Endothelial cell of umbilical vein (primary cell): Measurements from ENCODE around the gene PARN. TPM values are rescaled to one million over a fixed set of nuclear protein-coding genes. Genes with fewer than 3 reads are reported as not detected.

Source experiments
- BruUV-seq: library from RNA; stranded (reverse); fragments of 400-500 nt; replicated peaks from 2 replicates; lab custom pipeline; 2021; lab: Mats Ljungman, UMichigan
- CTCF ChIA-PET: fragments of 300-600, 350-600 bp; sonication (Branson Sonifier 250); formaldehyde crosslinking; loops from one replicate; lab custom pipeline; 2021; ENCODE audit warnings: antibody characterized with exemption, inconsistent platforms; lab: Charles Lee
- POLR2A ChIA-PET: fragments of 300-600, 350-600 bp; sonication (Branson Sonifier 250); formaldehyde crosslinking; loops from one replicate; lab custom pipeline; 2021; ENCODE audit warnings: antibody characterized with exemption, inconsistent platforms; lab: Charles Lee
- DNase-seq: peaks from one replicate; pipeline ENCODE4 v3.0.0-alpha.2; 2011; ENCODE audit warnings: low read depth, low spot score
- FAIRE-seq: peaks from 2 replicates; lab custom pipeline; 2011; peaks lifted over from hg19 to GRCh38; lab: Jason Lieb, UNC
- H2AFZ ChIP-seq: 2 replicates; pipeline ENCODE4 v1.6.0; 2012; ENCODE audit warnings: low read depth, low read length, control low read depth, inconsistent platforms
- H3K27ac ChIP-seq: 2 replicates; pipeline ENCODE4 v1.5.1; 2011; ENCODE audit warnings: low read depth, mild to moderate bottlenecking, control low read depth, low read length, moderate library complexity; ENCODE audit not compliant: insufficient read depth
- H3K27me3 ChIP-seq, 2 experiments: 2 replicates each; pipeline versions ENCODE4 v1.6.0 to v1.6.1; 2011; ENCODE audit warnings: low read length in 2 of 2, mixed read lengths in 1 of 2; ENCODE audit not compliant: control insufficient read depth in 2 of 2, insufficient read depth in 2 of 2
- H3K36me3 ChIP-seq, 2 experiments: 2 replicates in 1 of 2; 3 replicates in 1 of 2; pipeline ENCODE4 v1.5.1; 2011; ENCODE audit warnings: low read length in 2 of 2, mild to moderate bottlenecking in 1 of 2, moderate library complexity in 1 of 2; ENCODE audit not compliant: control insufficient read depth in 2 of 2, insufficient read depth in 2 of 2; ENCODE audit errors: extremely low read depth in 1 of 2
- H3K4me1 ChIP-seq: 3 replicates; pipeline ENCODE4 v1.5.1; 2011; ENCODE audit warnings: mild to moderate bottlenecking, low read length; ENCODE audit not compliant: control insufficient read depth, insufficient read depth; ENCODE audit errors: extremely low read depth
- H3K4me2 ChIP-seq: 2 replicates; pipeline ENCODE4 v1.6.1; 2011; ENCODE audit warnings: low read length, control low read depth, mixed read lengths; ENCODE audit not compliant: insufficient read depth
- H3K4me3 ChIP-seq, 3 experiments: fragments of 200-600 bp in 1 of 3; sonication (generic), shearing (Covaris generic) in 1 of 3; replicated peaks in 1 of 3; 2 replicates each; pipeline ENCODE4 v1.5.1; 2011 to 2016; ENCODE audit warnings: control low read depth in 3 of 3, low read length in 3 of 3, mild to moderate bottlenecking in 2 of 3, inconsistent platforms in 1 of 3, low read depth in 1 of 3, moderate library complexity in 1 of 3; ENCODE audit not compliant: insufficient read depth in 1 of 3
- H3K79me2 ChIP-seq: 2 replicates; pipeline ENCODE4 v1.6.0; 2012; ENCODE audit warnings: low read length, inconsistent platforms; ENCODE audit not compliant: control insufficient read depth, insufficient read depth
- H3K9ac ChIP-seq: replicated peaks from 2 replicates; pipeline ENCODE3; 2011; ENCODE audit warnings: low read length, control low read depth; ENCODE audit not compliant: insufficient read depth; ENCODE audit errors: extremely low read depth
- H3K9me1 ChIP-seq: replicated peaks from 3 replicates; pipeline ENCODE4 v1.6.0; 2011; ENCODE audit warnings: mild to moderate bottlenecking, low read length; ENCODE audit not compliant: control insufficient read depth, insufficient read depth; ENCODE audit errors: extremely low read depth
- H3K9me3 ChIP-seq: replicated peaks from 2 replicates; pipeline ENCODE4 v1.5.1; 2012; ENCODE audit warnings: low read length, inconsistent platforms; ENCODE audit not compliant: control insufficient read depth, insufficient read depth
- H4K20me1 ChIP-seq: replicated peaks from 2 replicates; pipeline ENCODE3; 2011; ENCODE audit warnings: mild to moderate bottlenecking, low read length; ENCODE audit not compliant: control insufficient read depth, insufficient read depth; ENCODE audit errors: extremely low read depth
- EZH2 ChIP-seq: IDR thresholded peaks from 2 replicates; pipeline ENCODE4 v1.6.1; 2012; ENCODE audit warnings: borderline replicate concordance, low read depth, mild to moderate bottlenecking, moderate library complexity, low read length, inconsistent platforms; ENCODE audit not compliant: severe bottlenecking
- FOS ChIP-seq: IDR thresholded peaks from 2 replicates; pipeline ENCODE4 v1.6.1; 2011; ENCODE audit warnings: mild to moderate bottlenecking, low read length, moderate library complexity, borderline replicate concordance; ENCODE audit not compliant: insufficient read depth
- GATA2 ChIP-seq: IDR thresholded peaks from 2 replicates; pipeline ENCODE4 v1.7.0; 2011; ENCODE audit warnings: low read depth, mild to moderate bottlenecking, moderate library complexity, mixed read lengths, low read length; ENCODE audit not compliant: insufficient read length, insufficient read depth
- JUN ChIP-seq: IDR thresholded peaks from 2 replicates; pipeline ENCODE4 v1.6.1; 2011; ENCODE audit warnings: borderline replicate concordance, low read depth; ENCODE audit not compliant: insufficient read length, insufficient read depth
- MYC ChIP-seq: IDR thresholded peaks from one replicate; pipeline ENCODE4 v1.6.1; 2011; ENCODE audit warnings: mild to moderate bottlenecking, low read depth, low read length
- POLR2A ChIP-seq: IDR thresholded peaks from 2 replicates; pipeline ENCODE4 v1.6.1; 2012; ENCODE audit warnings: low read depth, mild to moderate bottlenecking, control low read depth, low read length
- POLR2AphosphoS5 ChIP-seq: IDR thresholded peaks from 2 replicates; pipeline ENCODE4 v1.6.1; 2012; ENCODE audit warnings: low read depth, mild to moderate bottlenecking, control low read depth, low read length, moderate library complexity; ENCODE audit not compliant: insufficient read depth
- dilution Hi-C: fragments of 300-500 bp; cut with MboI; formaldehyde crosslinking; loops from one replicate; pipeline ENCODE4 v1.15.0; 2019; ENCODE audit warnings: low sequenced_read_pairs; ENCODE audit not compliant: extremely low pct_ligation_motif_present
- intact Hi-C: fragments of 100-400 bp; cut with micrococcal nuclease; formaldehyde crosslinking; loops from one replicate; pipeline ENCODE4 v1.10.0; 2022
- polyA plus RNA-seq, 4 experiments: library from polyadenylated mRNA; depleted of rRNA in 3 of 4; stranded (reverse) in 3 of 4; unstranded in 1 of 4; fragments of >200 nt; gene quantifications; 2 replicates each; pipeline versions ENCODE4 v1.2.1 to v1.2.3, GENCODE V29; 2011 to 2012; ENCODE audit warnings: missing spikeins in 1 of 4
- total RNA-seq: library from RNA; stranded (reverse); gene quantifications from 2 replicates; pipeline ENCODE4 v1.2.3, GENCODE V29; 2021
- TF ChIP-seq, protein P1 (sequence below): IDR thresholded peaks from 2 replicates; pipeline ENCODE4 v1.6.1; 2011; ENCODE audit not compliant: insufficient read depth, insufficient read length
- TF ChIP-seq, protein P2 (sequence below), 2 donors: IDR thresholded peaks; 1 replicate in 1 of 2; 2 replicates in 1 of 2; pipeline ENCODE4 v1.5.1; 2011; ENCODE audit warnings: low read length in 2 of 2, mild to moderate bottlenecking in 2 of 2, moderate library complexity in 2 of 2, control low read depth in 1 of 2, inconsistent platforms in 1 of 2, low read depth in 1 of 2; ENCODE audit not compliant: insufficient read depth in 1 of 2; ENCODE audit errors: extremely low read depth in 1 of 2

PARN gene
- total and polyA plus RNA-seq, 2 donors (not counting 3 experiments of a cell fraction or from before 2014, with no cell fraction given), result 16.9 to 24.6 TPM

- ChIA-PET CTCF (no interaction called here), POLR2A (no interaction called here)
- Histone ChIP-seq H3K4me1 (no peaks in the 10 kb centered on the region), H3K36me3 (no peaks in the 10 kb centered on the region), H3K9me3 (no peaks in the 10 kb centered on the region), H3K4me2 (no peak overlapping the region), H3K79me2 (no peaks in the 10 kb centered on the region), H3K27ac (no peak overlapping the region), H3K9ac (no peak overlapping the region), H3K9me1 (no peaks in the 10 kb centered on the region), H4K20me1 (no peaks in the 10 kb centered on the region), H2AFZ (no peak overlapping the region), H3K27me3 (no peaks in the 10 kb centered on the region), H3K4me3 (no peak overlapping the region)
- dilution Hi-C loops, result no loop called here
- DNase-seq (no peak), FAIRE-seq (no peak)
- TF ChIP-seq FOS (no peak), GATA2 (no peak), POLR2AphosphoS5 (no peak), POLR2A (no peak), JUN (no peak), EZH2 (no peak), MYC (no peak)
- TF ChIP-seq, protein P1, sequence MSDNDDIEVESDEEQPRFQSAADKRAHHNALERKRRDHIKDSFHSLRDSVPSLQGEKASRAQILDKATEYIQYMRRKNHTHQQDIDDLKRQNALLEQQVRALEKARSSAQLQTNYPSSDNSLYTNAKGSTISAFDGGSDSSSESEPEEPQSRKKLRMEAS, result no peak
- TF ChIP-seq, protein P2, sequence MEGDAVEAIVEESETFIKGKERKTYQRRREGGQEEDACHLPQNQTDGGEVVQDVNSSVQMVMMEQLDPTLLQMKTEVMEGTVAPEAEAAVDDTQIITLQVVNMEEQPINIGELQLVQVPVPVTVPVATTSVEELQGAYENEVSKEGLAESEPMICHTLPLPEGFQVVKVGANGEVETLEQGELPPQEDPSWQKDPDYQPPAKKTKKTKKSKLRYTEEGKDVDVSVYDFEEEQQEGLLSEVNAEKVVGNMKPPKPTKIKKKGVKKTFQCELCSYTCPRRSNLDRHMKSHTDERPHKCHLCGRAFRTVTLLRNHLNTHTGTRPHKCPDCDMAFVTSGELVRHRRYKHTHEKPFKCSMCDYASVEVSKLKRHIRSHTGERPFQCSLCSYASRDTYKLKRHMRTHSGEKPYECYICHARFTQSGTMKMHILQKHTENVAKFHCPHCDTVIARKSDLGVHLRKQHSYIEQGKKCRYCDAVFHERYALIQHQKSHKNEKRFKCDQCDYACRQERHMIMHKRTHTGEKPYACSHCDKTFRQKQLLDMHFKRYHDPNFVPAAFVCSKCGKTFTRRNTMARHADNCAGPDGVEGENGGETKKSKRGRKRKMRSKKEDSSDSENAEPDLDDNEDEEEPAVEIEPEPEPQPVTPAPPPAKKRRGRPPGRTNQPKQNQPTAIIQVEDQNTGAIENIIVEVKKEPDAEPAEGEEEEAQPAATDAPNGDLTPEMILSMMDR (IDR thresholded peaks at IDR 0.05; ENCODE audit: extremely low read depth in 1 of 2, insufficient read depth in 1 of 2, low read depth in 1 of 2, low read length in 2 of 2), result no peak
- BruUV-seq, result no TSS peak
- intact Hi-C loops, result no loop called here
Observed at GRCh38 chr16:14438256-14438655, 191.8 kb downstream of the PARN start.
